GM06990 (cell line): ENCODE results near the gene DRAXIN.
"Not testable (repeated sequence)": the region's sequence is repeated elsewhere in the genome, so short reads cannot be mapped to it uniquely, and the experiment has no call there.

Experiments
- DNase-seq: peaks from one replicate; pipeline ENCODE4 v3.0.0-alpha.2; 2011; ENCODE audit not compliant: insufficient read length; ENCODE audit errors: extremely low read depth
- H3K27me3 ChIP-seq: replicated peaks from 2 replicates; pipeline ENCODE4 v1.6.0; 2011; ENCODE audit warnings: low read length; ENCODE audit not compliant: control insufficient read depth, insufficient read depth
- H3K36me3 ChIP-seq: 2 replicates; pipeline ENCODE4 v1.5.1; 2011; ENCODE audit warnings: low read length; ENCODE audit not compliant: control insufficient read depth, insufficient read depth
- H3K4me3 ChIP-seq: replicated peaks from 2 replicates; pipeline ENCODE4 v1.5.1; 2011; ENCODE audit warnings: low read depth, mild to moderate bottlenecking, control low read depth, low read length
- TF ChIP-seq, protein P1 (sequence below): IDR thresholded peaks from 2 replicates; pipeline ENCODE4 v1.5.1; 2011; ENCODE audit warnings: low read length, control low read depth, mild to moderate bottlenecking, inconsistent platforms; ENCODE audit not compliant: insufficient read depth, poor library complexity, severe bottlenecking

Gene DRAXIN, protein sequence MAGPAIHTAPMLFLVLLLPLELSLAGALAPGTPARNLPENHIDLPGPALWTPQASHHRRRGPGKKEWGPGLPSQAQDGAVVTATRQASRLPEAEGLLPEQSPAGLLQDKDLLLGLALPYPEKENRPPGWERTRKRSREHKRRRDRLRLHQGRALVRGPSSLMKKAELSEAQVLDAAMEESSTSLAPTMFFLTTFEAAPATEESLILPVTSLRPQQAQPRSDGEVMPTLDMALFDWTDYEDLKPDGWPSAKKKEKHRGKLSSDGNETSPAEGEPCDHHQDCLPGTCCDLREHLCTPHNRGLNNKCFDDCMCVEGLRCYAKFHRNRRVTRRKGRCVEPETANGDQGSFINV

DNA sequence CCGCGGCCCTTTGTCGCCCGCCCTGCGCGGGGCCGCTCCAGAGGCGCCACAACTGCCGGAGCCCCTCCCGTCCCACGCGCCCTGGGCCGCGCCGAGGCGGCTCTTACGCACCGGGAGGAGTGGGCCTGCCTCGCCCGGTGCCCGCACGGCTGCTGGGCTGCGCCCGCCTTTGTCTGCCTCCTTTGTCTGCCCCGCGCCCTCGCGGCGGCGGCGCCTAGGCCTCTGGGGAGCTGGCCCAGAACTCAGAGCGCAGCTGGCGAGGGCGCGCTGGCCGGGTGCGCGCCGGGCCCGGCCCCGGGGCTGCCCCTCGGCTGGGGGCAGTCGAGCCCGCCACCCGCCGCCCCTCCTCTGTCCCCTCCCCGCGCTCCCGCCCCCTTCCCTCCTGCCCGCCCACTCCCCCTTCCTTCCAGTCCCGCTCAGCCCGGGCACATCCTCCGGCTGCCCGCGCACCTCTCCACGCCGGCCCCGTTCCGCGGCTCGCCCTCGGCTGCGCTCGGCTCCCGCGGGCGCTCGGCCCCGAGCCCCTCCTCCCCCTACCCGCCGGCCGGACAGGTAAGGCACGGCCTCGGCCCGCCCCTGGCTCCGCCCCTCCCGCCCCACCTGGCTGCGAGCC lies at the start of gene DRAXIN:
Gene DRAXIN (plus strand): TSS at position 409 of the 613 bp plus-strand sequence. CDS start 14,549 bp downstream, outside the sequence.
- no peak within 1 kb of the TSS for H3K4me3 ChIP-seq
- no peaks in the 10 kb centered on the region for H3K36me3 ChIP-seq
- no peak for DNase-seq
- TF ChIP-seq, protein P1, sequence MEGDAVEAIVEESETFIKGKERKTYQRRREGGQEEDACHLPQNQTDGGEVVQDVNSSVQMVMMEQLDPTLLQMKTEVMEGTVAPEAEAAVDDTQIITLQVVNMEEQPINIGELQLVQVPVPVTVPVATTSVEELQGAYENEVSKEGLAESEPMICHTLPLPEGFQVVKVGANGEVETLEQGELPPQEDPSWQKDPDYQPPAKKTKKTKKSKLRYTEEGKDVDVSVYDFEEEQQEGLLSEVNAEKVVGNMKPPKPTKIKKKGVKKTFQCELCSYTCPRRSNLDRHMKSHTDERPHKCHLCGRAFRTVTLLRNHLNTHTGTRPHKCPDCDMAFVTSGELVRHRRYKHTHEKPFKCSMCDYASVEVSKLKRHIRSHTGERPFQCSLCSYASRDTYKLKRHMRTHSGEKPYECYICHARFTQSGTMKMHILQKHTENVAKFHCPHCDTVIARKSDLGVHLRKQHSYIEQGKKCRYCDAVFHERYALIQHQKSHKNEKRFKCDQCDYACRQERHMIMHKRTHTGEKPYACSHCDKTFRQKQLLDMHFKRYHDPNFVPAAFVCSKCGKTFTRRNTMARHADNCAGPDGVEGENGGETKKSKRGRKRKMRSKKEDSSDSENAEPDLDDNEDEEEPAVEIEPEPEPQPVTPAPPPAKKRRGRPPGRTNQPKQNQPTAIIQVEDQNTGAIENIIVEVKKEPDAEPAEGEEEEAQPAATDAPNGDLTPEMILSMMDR = no peak
- H3K27me3 ChIP-seq = peaks cover 4% of the 10 kb centered on the region

DNA sequence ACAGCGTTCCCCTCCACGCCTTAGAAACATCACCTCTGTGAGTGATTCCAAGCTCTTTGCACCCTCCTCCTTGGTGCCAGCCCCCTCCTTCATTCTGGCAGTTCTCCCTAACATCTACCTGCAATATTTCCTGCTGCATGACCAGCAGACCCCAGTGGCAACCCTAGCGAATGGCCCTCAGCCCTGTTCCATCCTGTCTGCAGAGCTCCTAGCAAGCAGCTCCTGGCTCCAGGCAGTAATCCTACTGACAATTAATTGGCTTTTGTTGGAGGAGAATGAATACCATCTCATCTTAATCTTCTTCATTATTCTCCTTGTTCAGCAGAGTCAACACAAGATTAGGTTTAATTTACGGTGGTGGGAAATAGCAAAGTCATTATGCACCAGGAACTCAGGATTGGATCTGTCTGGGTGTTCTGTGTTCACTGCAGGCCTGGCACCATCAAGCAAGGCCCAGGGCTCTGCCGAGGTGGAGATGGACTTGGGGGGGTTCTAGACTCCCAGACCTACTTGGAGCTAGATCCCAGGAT lies 49.7 kb upstream of the DRAXIN start:
- TF ChIP-seq, protein P1 = no peak
- no peak for DNase-seq
- Histone ChIP-seq H3K4me3 (no peak overlapping the region), H3K27me3 (no peaks in the 10 kb centered on the region; the same call in 1 of the 2 replicates), H3K36me3 (no peaks in the 10 kb centered on the region)

DNA sequence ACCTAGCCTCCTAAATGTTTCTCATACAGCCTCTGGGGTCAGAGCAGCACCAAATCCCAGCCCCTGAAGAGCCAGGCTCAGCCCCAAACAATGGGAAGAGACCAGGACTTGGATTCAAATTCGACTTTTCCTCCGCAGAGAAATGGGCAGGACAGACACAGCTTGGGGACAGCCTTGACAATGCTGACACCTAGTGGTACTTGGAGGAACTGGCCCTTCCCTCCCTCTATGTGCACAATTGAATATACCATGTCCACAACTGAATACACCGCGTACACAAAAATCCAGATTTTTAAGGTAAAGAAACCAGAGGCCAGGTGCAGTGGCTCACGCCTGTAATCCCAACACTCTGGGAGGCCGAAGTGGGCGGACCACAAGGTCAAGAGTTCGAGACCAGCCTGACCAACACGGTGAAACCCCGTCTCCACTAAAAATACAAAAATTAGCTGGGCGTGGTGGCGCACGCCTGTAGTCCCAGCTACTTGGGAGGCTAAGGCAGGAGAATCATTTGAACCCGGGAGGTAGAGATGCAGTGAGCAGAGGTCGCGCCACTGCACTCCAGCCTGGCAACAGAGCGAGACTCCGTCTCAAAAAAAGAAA lies 49.0 kb upstream of the DRAXIN start:
- not testable (repeated sequence) for H3K4me3 ChIP-seq, H3K27me3 ChIP-seq, DNase-seq, H3K36me3 ChIP-seq
- TF ChIP-seq, protein P1 = peak; percentile 94

DNA sequence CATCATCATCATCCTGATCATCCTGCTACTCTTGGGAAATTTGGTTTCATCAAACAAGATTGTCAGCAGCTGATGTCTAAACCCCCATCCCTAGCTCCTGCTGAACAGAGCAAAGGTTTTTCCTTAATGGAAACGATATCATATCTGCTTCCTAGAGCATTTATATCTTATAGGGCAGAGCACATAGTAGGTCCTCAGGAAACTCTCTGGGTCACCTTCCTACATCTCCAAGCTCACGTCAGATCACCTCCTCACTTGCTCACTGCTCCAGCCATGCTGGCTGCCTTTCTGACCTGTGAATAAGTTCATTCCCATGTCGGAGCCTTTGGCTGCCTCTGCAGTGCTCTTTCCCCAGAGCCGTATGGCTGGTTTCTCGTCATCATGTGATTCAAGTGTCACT lies 47.7 kb upstream of the DRAXIN start:
- no peak overlapping the region for H3K4me3 ChIP-seq
- no peak for DNase-seq
- TF ChIP-seq, protein P1 = no peak
- H3K27me3 ChIP-seq = no peaks in the 10 kb centered on the region; the same call in 1 of the 2 replicates
- H3K36me3 ChIP-seq = no peaks in the 10 kb centered on the region

DNA sequence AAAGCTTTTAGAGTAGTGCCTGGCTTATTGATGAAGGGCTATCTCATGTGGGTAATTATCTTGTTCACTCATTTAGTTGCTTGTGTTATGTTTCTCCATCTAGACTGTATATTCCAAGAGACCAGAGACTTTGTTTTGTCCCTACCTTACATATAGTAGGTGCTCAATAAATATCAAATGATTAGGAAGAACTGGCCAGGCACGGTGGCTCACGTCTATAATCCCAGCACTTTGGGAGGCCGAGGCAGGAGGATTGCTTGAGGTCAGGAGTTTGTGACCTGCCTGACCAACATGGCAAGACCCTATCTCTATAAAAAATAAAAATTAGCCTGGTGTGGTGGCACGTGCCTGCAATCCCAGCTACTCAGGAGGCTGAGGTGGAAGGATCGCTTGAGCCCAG lies 46.2 kb upstream of the DRAXIN start:
- TF ChIP-seq, protein P1 = no peak
- Histone ChIP-seq H3K4me3 (no peak overlapping the region), H3K36me3 (no peaks in the 10 kb centered on the region), H3K27me3 (no peaks in the 10 kb centered on the region; the same call in 1 of the 2 replicates)
- no peak for DNase-seq
